WTC11 (cell line): ENCODE results near the gene GPBP1L1.

Source experiments
- CREM ChIP-seq: sonication (generic); formaldehyde crosslinking; IDR thresholded peaks from 2 replicates; pipeline ENCODE4 v1.8.1; 2022; ENCODE audit warnings: mild to moderate bottlenecking, missing genetic modification reagents, moderate library complexity
- NFE2L1 ChIP-seq: sonication (generic); formaldehyde crosslinking; IDR thresholded peaks from 2 replicates; pipeline ENCODE4 v1.8.1; 2023; ENCODE audit warnings: missing genetic modification reagents

DNA sequence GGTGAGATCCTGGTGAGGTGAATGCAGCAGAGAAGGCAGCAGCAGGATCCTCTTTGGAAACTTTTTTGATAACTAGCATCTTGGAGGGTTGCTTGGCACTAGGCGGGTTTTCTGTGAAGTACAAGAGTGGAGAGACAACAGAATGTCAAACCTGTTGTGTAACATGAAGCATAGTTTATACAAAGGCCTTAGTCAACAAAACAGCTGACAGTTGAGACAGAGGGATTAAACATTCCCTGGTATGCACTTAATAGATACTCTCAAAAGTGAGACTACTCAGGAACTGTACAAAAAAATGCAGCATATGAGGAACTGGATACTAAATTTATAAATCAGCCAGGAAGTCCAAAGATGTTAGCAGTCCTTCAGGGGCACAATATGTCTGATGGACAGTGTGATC lies 46.0 kb downstream of the GPBP1L1 start:
- no peak for TF ChIP-seq CREM (CRISPR knock-in tag)
- no peak for TF ChIP-seq NFE2L1 (CRISPR knock-in tag)
